Thyroid gland (tissue), 4 donors: ENCODE results near the gene GTPBP6. TPM values are rescaled to one million over a fixed set of nuclear protein-coding genes. Genes with fewer than 3 reads are reported as not detected.

Experiments
- DNase-seq, 2 donors: peaks; one replicate each; pipeline ENCODE4 v3.0.0-alpha.2; 2019
- H3K27ac ChIP-seq, 3 donors: fragments of 200-600 bp; sonication (generic); 1 replicate in 2 of 3; 2 replicates in 1 of 3; pipeline ENCODE4 v1.5.1; 2016 to 2019; ENCODE audit warnings: mild to moderate bottlenecking in 1 of 3, moderate library complexity in 1 of 3
- H3K27me3 ChIP-seq: fragments of 200-600 bp; sonication (generic); one replicate; pipeline ENCODE4 v1.5.1; 2019
- H3K36me3 ChIP-seq, 2 donors: fragments of 200-600 bp; sonication (generic); one replicate each; pipeline ENCODE4 v1.5.1; 2016 to 2019
- H3K4me1 ChIP-seq, 2 donors: fragments of 200-600 bp; sonication (generic); one replicate each; pipeline ENCODE4 v1.5.1; 2017 to 2019
- H3K4me3 ChIP-seq, 3 donors: fragments of 200-600 bp; sonication (generic); replicated peaks in 1 of 3; 1 replicate in 2 of 3; 2 replicates in 1 of 3; pipeline ENCODE4 v1.5.1; 2016; ENCODE audit warnings: mild to moderate bottlenecking in 1 of 3
- H3K9me3 ChIP-seq: fragments of 200-600 bp; sonication (generic); one replicate; pipeline ENCODE4 v1.5.1; 2017
- POLR2A ChIP-seq, 2 donors: fragments of 450-650 bp; IDR thresholded peaks; one replicate each; pipeline ENCODE4 v1.6.1; 2017; ENCODE audit warnings: antibody characterized with exemption in 2 of 2, mild to moderate bottlenecking in 2 of 2, moderate library complexity in 1 of 2
- WGBS, 2 donors: methylation state at CpG; one replicate each; pipeline ENCODE4 v1.1.5; 2017; 5-methylcytosine and 5-hydroxymethylcytosine counted together
- intact Hi-C: fragments of 100-400 bp; cut with DNase I; formaldehyde crosslinking; loops from one replicate; pipeline ENCODE4 v1.15.1; 2023
- total RNA-seq, 4 donors: library from RNA; depleted of rRNA; stranded (reverse); fragments of >200 nt; gene quantifications; one replicate each; pipeline ENCODE4 v1.2.3, GENCODE V29; 2016
- TF ChIP-seq, protein P1 (sequence below), 6 experiments: fragments of 200-600 bp in 3 of 6; fragments of 450-650 bp in 3 of 6; sonication (generic) in 3 of 6; IDR thresholded peaks; one replicate each; pipeline ENCODE4 v1.5.1; 2016 to 2019; ENCODE audit warnings: antibody characterized with exemption in 6 of 6, mild to moderate bottlenecking in 2 of 6, inconsistent platforms in 1 of 6, moderate library complexity in 1 of 6

Gene GTPBP6
- total RNA-seq, 4 donors from 2014 or later, result 39.9 to 54.9 (median 47.9) TPM

DNA sequence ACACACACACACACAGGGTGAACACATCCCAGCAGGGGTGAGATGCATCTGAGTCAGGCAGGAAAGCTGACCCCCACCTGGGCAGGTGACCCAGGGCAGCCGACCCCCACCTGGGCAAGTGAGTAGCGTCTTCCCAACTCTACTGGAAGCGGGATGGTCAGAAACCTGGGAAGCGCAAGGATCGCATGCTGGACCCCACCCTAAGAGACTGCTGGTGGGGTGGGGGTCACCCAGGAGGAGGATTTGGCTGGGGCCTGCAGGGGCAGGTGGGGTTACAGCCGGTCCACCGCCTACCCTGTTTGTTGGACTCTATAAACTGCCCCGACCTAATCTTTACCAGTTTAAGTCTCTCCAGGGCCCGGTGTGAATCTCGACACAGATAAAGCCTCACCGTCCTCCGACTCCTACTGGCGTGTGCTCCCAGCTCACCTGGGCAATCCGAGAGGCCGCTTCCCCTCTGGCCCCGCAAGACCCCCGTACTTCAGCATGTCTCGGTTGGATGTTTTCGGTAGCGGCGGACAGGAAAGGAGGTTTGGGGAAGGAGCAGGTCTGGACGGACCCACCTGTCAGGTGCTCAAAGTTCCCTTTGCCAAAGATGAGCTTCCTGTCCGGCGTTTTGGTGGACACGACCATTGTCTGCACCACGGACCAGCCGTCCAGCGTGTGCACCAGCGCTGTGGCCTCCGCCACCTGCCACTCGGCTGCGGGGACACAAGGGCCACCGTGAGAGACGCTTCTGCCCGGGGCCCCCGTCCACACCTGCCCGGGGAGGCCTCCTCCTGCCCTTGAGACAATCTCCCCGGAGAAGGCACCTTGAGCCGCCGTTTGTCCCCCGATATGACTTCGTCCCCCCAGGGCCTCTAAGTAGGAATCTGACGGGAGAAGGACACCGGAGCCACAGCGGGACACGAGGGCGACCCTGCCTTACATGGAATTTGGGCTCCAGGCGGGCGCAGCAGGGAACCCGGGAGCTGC is 2.0 kb downstream of the GTPBP6 start:
- 94 to 96% methylated on average over 42 to 47 of the region's 50 CpGs for WGBS, 2 donors
- no peaks in the 10 kb centered on the region for H3K27me3 ChIP-seq
- intact Hi-C loops, result loop anchor here (5.0 kb wide), 1 partner anchor 71 kb away; the partner anchor contains the start of gene PPP2R3B
- H3K27ac ChIP-seq, result no peak overlapping the region
- DNase-seq, result peak in 1 of 2 donors; percentile 15
- peaks cover 29 to 33% of the 10 kb centered on the region in 2 donors for H3K36me3 ChIP-seq
- no peaks in the 10 kb centered on the region for H3K9me3 ChIP-seq
- peaks cover 12 to 15% of the 10 kb centered on the region in 2 donors for H3K4me1 ChIP-seq
- no peak overlapping the region for H3K4me3 ChIP-seq
- TF ChIP-seq, protein P1, sequence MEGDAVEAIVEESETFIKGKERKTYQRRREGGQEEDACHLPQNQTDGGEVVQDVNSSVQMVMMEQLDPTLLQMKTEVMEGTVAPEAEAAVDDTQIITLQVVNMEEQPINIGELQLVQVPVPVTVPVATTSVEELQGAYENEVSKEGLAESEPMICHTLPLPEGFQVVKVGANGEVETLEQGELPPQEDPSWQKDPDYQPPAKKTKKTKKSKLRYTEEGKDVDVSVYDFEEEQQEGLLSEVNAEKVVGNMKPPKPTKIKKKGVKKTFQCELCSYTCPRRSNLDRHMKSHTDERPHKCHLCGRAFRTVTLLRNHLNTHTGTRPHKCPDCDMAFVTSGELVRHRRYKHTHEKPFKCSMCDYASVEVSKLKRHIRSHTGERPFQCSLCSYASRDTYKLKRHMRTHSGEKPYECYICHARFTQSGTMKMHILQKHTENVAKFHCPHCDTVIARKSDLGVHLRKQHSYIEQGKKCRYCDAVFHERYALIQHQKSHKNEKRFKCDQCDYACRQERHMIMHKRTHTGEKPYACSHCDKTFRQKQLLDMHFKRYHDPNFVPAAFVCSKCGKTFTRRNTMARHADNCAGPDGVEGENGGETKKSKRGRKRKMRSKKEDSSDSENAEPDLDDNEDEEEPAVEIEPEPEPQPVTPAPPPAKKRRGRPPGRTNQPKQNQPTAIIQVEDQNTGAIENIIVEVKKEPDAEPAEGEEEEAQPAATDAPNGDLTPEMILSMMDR (IDR thresholded peaks at IDR 0.05), result no peak
- TF ChIP-seq POLR2A (IDR thresholded peaks at IDR 0.05), result no peak

GRCh38 chrX:314781-315595 is 3.6 kb downstream of the GTPBP6 start:
- H3K4me3 ChIP-seq, result no peak overlapping the region
- DNase-seq, result peak in 1 of 2 donors; percentile 2
- WGBS, 2 donors, result 91% methylated on average over 48 to 50 of the region's 51 CpGs
- no peak overlapping the region for H3K27ac ChIP-seq
- intact Hi-C loops, result loop anchor here (5.0 kb wide), 1 partner anchor 72 kb away; the partner anchor contains the start of gene PPP2R3B
- peaks cover 5 to 7% of the 10 kb centered on the region in 2 donors for H3K4me1 ChIP-seq
- TF ChIP-seq, protein P1 (IDR thresholded peaks at IDR 0.05), result no peak
- TF ChIP-seq POLR2A (IDR thresholded peaks at IDR 0.05), result no peak
- peaks cover 41 to 46% of the 10 kb centered on the region in 2 donors for H3K36me3 ChIP-seq
- H3K27me3 ChIP-seq, result no peaks in the 10 kb centered on the region
- H3K9me3 ChIP-seq, result no peaks in the 10 kb centered on the region

GRCh38 chrX:314049-314448 is 4.5 kb downstream of the GTPBP6 start:
- peaks cover 46 to 51% of the 10 kb centered on the region in 2 donors for H3K36me3 ChIP-seq
- H3K4me3 ChIP-seq, result no peak overlapping the region
- intact Hi-C loops, result no loop called here
- no peak for TF ChIP-seq POLR2A (IDR thresholded peaks at IDR 0.05)
- TF ChIP-seq, protein P1 (IDR thresholded peaks at IDR 0.05), result no peak
- WGBS, 2 donors, result 96 to 97% methylated on average over 27 to 34 of the region's 34 CpGs
- no peak for DNase-seq
- no peaks in the 10 kb centered on the region for H3K4me1 ChIP-seq
- H3K27me3 ChIP-seq, result no peaks in the 10 kb centered on the region
- H3K9me3 ChIP-seq, result no peaks in the 10 kb centered on the region
- no peak overlapping the region for H3K27ac ChIP-seq

DNA sequence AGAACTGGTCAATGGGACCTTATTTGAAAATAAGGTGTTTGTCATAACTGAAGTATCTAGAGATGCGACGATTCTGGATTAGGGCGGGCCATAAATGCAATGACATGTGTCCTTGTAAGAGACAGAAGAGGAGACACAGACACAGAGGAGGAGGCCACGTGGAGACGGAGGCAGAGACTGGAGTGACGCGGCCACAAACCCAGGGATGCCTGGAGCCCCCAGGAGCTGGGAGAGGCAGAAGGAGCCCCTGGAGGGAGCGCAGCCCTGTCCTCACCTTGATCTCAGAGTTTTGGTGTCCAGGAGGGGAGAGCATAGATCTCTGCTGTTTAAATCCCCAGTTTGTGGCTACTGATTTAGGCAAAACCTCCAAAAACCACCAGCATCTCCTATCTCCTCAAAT is 5.0 kb downstream of the GTPBP6 start:
- Histone ChIP-seq H3K4me3 (no peak overlapping the region), H3K27me3 (no peaks in the 10 kb centered on the region), H3K4me1 (no peaks in the 10 kb centered on the region), H3K9me3 (no peaks in the 10 kb centered on the region), H3K27ac (no peak overlapping the region), H3K36me3 (peaks cover 49 to 55% of the 10 kb centered on the region in 2 donors)
- DNase-seq, result no peak
- TF ChIP-seq POLR2A (IDR thresholded peaks at IDR 0.05), result no peak
- TF ChIP-seq, protein P1 (IDR thresholded peaks at IDR 0.05), result no peak
- intact Hi-C loops, result no loop called here
- 90 to 96% methylated on average over 8 of the region's 8 CpGs for WGBS, 2 donors
